Stimulated activated CD8-positive, alpha-beta memory T cell treated with anti-CD3 and anti-CD28 coated beads, Interleukin-7, amount 100 ng/mL, for 1 hour (primary cell): ENCODE measurements around the gene OTOS.

Source experiments
- DNase-seq, 2 donors: peaks; one replicate each; pipeline ENCODE4 v3.0.0-alpha.2; 2020; ENCODE audit warnings: low read depth in 2 of 2

OTOS gene

GRCh38 chr2:240167588-240167880 is 27.1 kb upstream of the OTOS start:
- no peak for DNase-seq

- DNase-seq = no peak
These were observed 26.5 kb upstream of the OTOS start for GRCh38 chr2:240166761-240167587.

GRCh38 chr2:240166191-240166590 is 25.7 kb upstream of the OTOS start:
- no peak for DNase-seq

- no peak for DNase-seq
These were observed 25.2 kb upstream of the OTOS start for GRCh38 chr2:240165661-240166060.

GRCh38 chr2:240165034-240165433 is 24.6 kb upstream of the OTOS start:
- no peak for DNase-seq

- DNase-seq = no peak
These were observed 24.1 kb upstream of the OTOS start for GRCh38 chr2:240164586-240164985.

- DNase-seq = no peak
These were observed 23.6 kb upstream of the OTOS start for GRCh38 chr2:240163844-240164574.

GRCh38 chr2:240162939-240163714 is 22.7 kb upstream of the OTOS start:
- DNase-seq = no peak

GRCh38 chr2:240162531-240162930 is 22.1 kb upstream of the OTOS start:
- no peak for DNase-seq

GRCh38 chr2:240162032-240162431 is 21.6 kb upstream of the OTOS start:
- DNase-seq = no peak

GRCh38 chr2:240161087-240161750 is 20.8 kb upstream of the OTOS start:
- no peak for DNase-seq

GRCh38 chr2:240160291-240161086 is 20.0 kb upstream of the OTOS start:
- no peak for DNase-seq

GRCh38 chr2:240159251-240159839 is 18.9 kb upstream of the OTOS start:
- no peak for DNase-seq

GRCh38 chr2:240157147-240157470 is 16.7 kb upstream of the OTOS start:
- DNase-seq = no peak

- DNase-seq = no peak
These were observed 16.1 kb upstream of the OTOS start for GRCh38 chr2:240156435-240157146.

GRCh38 chr2:240155745-240156390 is 15.4 kb upstream of the OTOS start:
- DNase-seq = no peak

- no peak for DNase-seq
These were observed 14.7 kb upstream of the OTOS start for GRCh38 chr2:240155048-240155744.

- no peak for DNase-seq
These were observed 14.1 kb upstream of the OTOS start for GRCh38 chr2:240154606-240155005.

GRCh38 chr2:240153418-240153817 is 13.0 kb upstream of the OTOS start:
- no peak for DNase-seq
